Calu3 (cell line): Measurements from ENCODE around the gene SUPT6H. TPM values are rescaled to one million over a fixed set of nuclear protein-coding genes. Genes with fewer than 3 reads are reported as not detected.
A peak's percentile ranks its signal among the peaks of the same experiment; 100 is the strongest.

Experiments used
- Bru-seq: library from RNA; stranded (reverse); fragments of 400-500 nt; gene quantifications from one replicate; lab custom pipeline; 2021; lab: Mats Ljungman, UMichigan
- BruChase-seq, 2 experiments: library from RNA; stranded (reverse); fragments of 400-500 nt; gene quantifications; one replicate each; lab custom pipeline; 2021; lab: Mats Ljungman, UMichigan
- BruUV-seq: library from RNA; stranded (reverse); fragments of 400-500 nt; replicated peaks from 2 replicates; lab custom pipeline; 2021; lab: Mats Ljungman, UMichigan
- CTCF ChIA-PET: fragments of 300-600 bp; sonication (Branson Sonifier 250); formaldehyde crosslinking; loops from one replicate; lab custom pipeline; 2022; ENCODE audit warnings: antibody characterized with exemption; lab: Charles Lee
- DNase-seq: peaks from one replicate; pipeline ENCODE4 v3.0.0; 2022
- H3K27ac Mint-ChIP-seq: one replicate; pipeline ENCODE4 v1.8.0; 2022; ENCODE audit warnings: mixed read lengths; ENCODE audit not compliant: unreplicated experiment
- H3K27me3 Mint-ChIP-seq: one replicate; pipeline ENCODE4 v1.8.0; 2022; ENCODE audit warnings: mixed read lengths; ENCODE audit not compliant: unreplicated experiment
- H3K36me3 Mint-ChIP-seq: one replicate; pipeline ENCODE4 v1.8.0; 2022; ENCODE audit warnings: mild to moderate bottlenecking, moderate library complexity, mixed read lengths; ENCODE audit not compliant: insufficient read depth, unreplicated experiment
- H3K4me1 Mint-ChIP-seq: one replicate; pipeline ENCODE4 v1.8.0; 2022; ENCODE audit warnings: mild to moderate bottlenecking, low read depth, mixed read lengths; ENCODE audit not compliant: unreplicated experiment
- H3K4me3 Mint-ChIP-seq: one replicate; pipeline ENCODE4 v1.8.0; 2022; ENCODE audit warnings: mild to moderate bottlenecking, low read depth, moderate library complexity, mixed read lengths; ENCODE audit not compliant: unreplicated experiment
- H3K9me3 Mint-ChIP-seq: one replicate; pipeline ENCODE4 v1.8.0; 2022; ENCODE audit warnings: low read depth, mixed read lengths; ENCODE audit not compliant: unreplicated experiment
- intact Hi-C: fragments of 100-400 bp; cut with micrococcal nuclease; formaldehyde crosslinking; loops from one replicate; pipeline ENCODE4 v1.10.0; 2022; ENCODE audit not compliant: unreplicated experiment
- long read RNA-seq: library from polyadenylated mRNA; stranded (forward); transcript quantifications from one replicate; pipeline ENCODE4 v2.0.0, GENCODE V29; 2022
- total RNA-seq: library from RNA; stranded (reverse); gene quantifications from 2 replicates; pipeline ENCODE4 v1.2.3, GENCODE V29; 2022
- TF ChIP-seq, protein P1 (sequence below): fragments of 200-600 bp; IDR thresholded peaks from one replicate; pipeline ENCODE4 v1.8.0; 2022; ENCODE audit warnings: antibody characterized with exemption; ENCODE audit not compliant: unreplicated experiment

Gene SUPT6H
- total RNA-seq, result 107 and 110 TPM in 2 replicates
- Bru-seq, nascent RNA, result percentile 89 among the genes with signal in this experiment
- BruChase-seq, experiment 1, labeled RNA remaining after a 6-hour chase, result percentile 96 among the genes with signal in this experiment
- percentile 92 among the genes with signal in this experiment for BruChase-seq, experiment 2, labeled RNA remaining after a 2-hour chase
- long read RNA-seq, full-length matches to known transcripts, result 27 of 59 reads
- long read RNA-seq, partial matches to known transcripts, result 25 of 59 reads
- long read RNA-seq, other reads (novel, unspliced or antisense), result 7 of 59 reads

DNA sequence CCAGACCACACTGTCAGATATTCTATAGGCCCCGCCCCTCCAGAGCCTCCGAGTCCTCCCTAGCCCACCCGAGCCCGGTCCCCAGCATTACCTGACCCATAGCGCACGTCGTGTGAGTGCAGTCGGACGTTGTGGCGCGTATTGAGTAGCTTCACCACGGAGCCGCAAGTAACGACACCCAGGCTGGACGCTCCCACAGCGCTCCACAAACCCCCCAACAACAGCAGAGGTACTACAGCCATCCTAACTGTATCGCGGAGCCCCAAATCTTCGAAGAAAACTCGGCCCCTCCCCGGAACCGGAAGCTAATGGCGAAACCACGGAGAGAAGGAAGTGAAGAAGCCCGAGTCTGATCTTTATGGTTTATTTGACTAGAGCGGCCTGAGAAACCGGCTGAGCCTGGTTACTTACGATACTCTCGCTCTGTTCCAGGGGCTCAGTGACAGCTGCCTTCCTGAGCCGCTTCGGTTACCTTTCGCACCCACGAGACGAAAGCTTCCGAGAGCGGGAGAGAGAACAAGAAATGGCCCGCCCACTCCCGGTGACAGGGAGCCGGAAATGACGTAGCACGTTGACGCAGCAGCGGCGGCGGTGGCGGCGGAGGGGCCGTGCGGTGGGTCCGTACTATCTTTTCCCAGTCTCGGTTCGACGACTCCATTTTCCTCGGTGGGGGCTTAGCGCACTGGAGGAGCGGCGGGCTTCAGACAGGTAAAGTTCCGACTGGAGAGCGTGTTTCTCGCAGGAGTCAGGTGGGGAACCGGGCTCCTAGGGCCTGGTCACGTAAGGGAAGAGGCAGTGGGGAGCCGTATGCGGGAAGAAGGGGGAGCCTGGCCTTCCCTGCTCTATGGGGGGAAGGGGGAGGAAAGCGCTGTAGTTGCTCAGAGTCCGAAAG is at the start of gene SUPT6H, which contains the start of gene SDF2:
TSS of gene SUPT6H (plus strand) at position 571 of the 892 bp plus-strand sequence. CDS start 11,197 bp downstream, outside the sequence.
TSS of gene SDF2 (minus strand) at position 272 of the 892 bp plus-strand sequence. CDS start at position 242, 30 bp downstream.
- CTCF ChIA-PET, result interaction anchor here (0.6 to 1.9 kb wide), 8 partner anchors 10 to 487 kb away, joined by 3 to 7 read pairs (median 4); partner anchors contain the start of gene BLTP2
- TF ChIP-seq, protein P1, sequence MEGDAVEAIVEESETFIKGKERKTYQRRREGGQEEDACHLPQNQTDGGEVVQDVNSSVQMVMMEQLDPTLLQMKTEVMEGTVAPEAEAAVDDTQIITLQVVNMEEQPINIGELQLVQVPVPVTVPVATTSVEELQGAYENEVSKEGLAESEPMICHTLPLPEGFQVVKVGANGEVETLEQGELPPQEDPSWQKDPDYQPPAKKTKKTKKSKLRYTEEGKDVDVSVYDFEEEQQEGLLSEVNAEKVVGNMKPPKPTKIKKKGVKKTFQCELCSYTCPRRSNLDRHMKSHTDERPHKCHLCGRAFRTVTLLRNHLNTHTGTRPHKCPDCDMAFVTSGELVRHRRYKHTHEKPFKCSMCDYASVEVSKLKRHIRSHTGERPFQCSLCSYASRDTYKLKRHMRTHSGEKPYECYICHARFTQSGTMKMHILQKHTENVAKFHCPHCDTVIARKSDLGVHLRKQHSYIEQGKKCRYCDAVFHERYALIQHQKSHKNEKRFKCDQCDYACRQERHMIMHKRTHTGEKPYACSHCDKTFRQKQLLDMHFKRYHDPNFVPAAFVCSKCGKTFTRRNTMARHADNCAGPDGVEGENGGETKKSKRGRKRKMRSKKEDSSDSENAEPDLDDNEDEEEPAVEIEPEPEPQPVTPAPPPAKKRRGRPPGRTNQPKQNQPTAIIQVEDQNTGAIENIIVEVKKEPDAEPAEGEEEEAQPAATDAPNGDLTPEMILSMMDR, result no peak
- intact Hi-C loops, result loop anchor here (5.0 kb wide), 1 partner anchor 55 kb away; the partner anchor contains the start of genes RAB34 and RPL23A
- peaks cover 40% of the 10 kb centered on the region for H3K4me1 Mint-ChIP-seq
- BruUV-seq, result TSS peak; percentile 76
- peak; percentile 92 for DNase-seq
- peaks cover 51% of the 10 kb centered on the region for H3K36me3 Mint-ChIP-seq
- no peaks in the 10 kb centered on the region for H3K27me3 Mint-ChIP-seq
- H3K9me3 Mint-ChIP-seq, result no peaks in the 10 kb centered on the region
- H3K27ac Mint-ChIP-seq, result peak within 1 kb of the TSS; percentile 96
- H3K4me3 Mint-ChIP-seq, result peak within 1 kb of the TSS; percentile 94

DNA sequence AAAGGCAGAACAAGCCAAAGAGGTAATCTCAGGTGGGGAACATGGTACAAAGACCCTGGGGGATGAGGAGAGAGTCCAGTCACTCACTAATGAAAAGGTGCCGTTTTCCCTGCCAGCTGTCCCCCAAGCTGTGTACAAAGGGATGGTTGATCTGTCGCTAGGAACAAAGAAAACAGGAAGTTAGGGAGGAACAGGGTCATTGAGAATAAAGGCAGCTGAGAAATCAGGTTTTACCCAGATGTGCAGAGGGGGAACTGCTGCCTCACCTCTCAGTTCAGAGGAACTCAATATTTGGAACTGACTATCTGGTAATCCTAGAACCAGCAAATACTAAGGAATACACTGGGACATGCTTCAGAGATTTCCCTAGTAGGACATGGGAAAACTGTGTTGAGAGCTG is 49.5 kb upstream of the SUPT6H start:
- Mint-ChIP-seq H3K4me1 (no peaks in the 10 kb centered on the region), H3K9me3 (no peaks in the 10 kb centered on the region), H3K4me3 (no peak overlapping the region), H3K27me3 (no peaks in the 10 kb centered on the region), H3K27ac (no peak overlapping the region), H3K36me3 (peaks cover 11% of the 10 kb centered on the region)
- CTCF ChIA-PET, result interaction anchor here (1.5 kb wide), 1 partner anchor 117 kb away, joined by 5 read pairs; no protein-coding TSS in a partner anchor
- intact Hi-C loops, result loop anchor here (5.0 kb wide), 1 partner anchor 120 kb away; no protein-coding TSS in a partner anchor
- TF ChIP-seq, protein P1, result no peak
- BruUV-seq, result no TSS peak
- no peak for DNase-seq

DNA sequence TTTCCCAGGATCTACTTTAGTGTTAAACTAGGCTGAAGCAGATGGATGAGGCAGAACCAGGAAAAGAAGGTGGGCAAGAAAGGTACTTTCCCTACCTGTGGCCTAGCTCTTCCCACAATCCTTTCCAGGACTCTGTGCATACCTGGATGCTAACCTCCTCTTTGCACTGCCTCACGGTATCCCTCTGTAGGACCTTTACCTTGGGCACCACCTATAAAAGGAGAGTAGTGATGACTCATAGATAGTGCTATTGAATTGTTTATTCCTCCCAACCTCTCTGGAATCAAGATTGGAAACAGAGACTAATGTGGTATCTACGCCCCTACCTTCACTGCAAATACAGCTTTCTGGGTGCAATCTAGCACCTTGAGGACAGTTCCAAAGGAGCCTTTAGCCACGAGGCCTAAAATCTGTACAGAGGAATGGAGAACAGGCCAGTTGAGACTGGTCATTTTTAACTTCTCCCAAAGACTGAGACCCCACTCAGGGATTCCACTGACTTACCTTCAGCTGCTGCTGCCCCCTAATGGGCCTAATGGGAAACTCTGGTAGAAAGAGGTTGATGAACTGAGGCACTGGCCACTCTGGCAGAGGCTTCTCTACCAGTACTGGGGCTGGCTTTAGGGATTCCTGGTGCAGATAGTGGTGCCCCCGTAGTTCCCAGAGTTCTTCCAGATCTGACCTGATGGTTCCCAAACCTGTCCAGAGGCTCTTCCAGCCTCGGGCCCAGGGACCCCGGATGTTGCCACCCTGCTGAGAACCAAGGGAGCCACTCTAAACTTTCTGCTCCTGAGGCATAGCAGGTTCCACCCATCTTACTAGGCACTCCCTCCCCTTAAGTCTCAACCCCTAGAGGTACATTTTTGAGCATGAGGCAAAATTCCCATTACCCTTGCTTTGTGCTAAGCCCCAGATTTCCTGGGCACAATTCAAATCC is 48.8 kb upstream of the SUPT6H start:
- Mint-ChIP-seq H3K9me3 (no peaks in the 10 kb centered on the region), H3K27ac (no peak overlapping the region), H3K4me3 (no peak overlapping the region), H3K4me1 (no peaks in the 10 kb centered on the region), H3K36me3 (peaks cover 11% of the 10 kb centered on the region), H3K27me3 (no peaks in the 10 kb centered on the region)
- peak; percentile 46 for DNase-seq
- CTCF ChIA-PET, result interaction anchor here (1.5 kb wide), 1 partner anchor 118 kb away, joined by 5 read pairs; no protein-coding TSS in a partner anchor
- TF ChIP-seq, protein P1, result peak; percentile 24
- intact Hi-C loops, result loop anchor here (5.0 kb wide), 1 partner anchor 121 kb away; no protein-coding TSS in a partner anchor
- no TSS peak for BruUV-seq
